Thyroid gland (tissue), 4 donors: ENCODE measurements around the gene IRF2. TPM values are rescaled to one million over a fixed set of nuclear protein-coding genes. Genes with fewer than 3 reads are reported as not detected.
A peak's percentile ranks its signal among the peaks of the same experiment; 100 is the strongest.

Experiments used
- DNase-seq, 2 donors: peaks; one replicate each; pipeline ENCODE4 v3.0.0-alpha.2; 2019
- H3K27ac ChIP-seq, 3 donors: fragments of 200-600 bp; sonication (generic); 1 replicate in 2 of 3; 2 replicates in 1 of 3; pipeline ENCODE4 v1.5.1; 2016 to 2019; ENCODE audit warnings: mild to moderate bottlenecking in 1 of 3, moderate library complexity in 1 of 3
- H3K27me3 ChIP-seq: fragments of 200-600 bp; sonication (generic); one replicate; pipeline ENCODE4 v1.5.1; 2019
- H3K36me3 ChIP-seq, 2 donors: fragments of 200-600 bp; sonication (generic); one replicate each; pipeline ENCODE4 v1.5.1; 2016 to 2019
- H3K4me1 ChIP-seq, 2 donors: fragments of 200-600 bp; sonication (generic); one replicate each; pipeline ENCODE4 v1.5.1; 2017 to 2019
- H3K4me3 ChIP-seq, 3 donors: fragments of 200-600 bp; sonication (generic); replicated peaks in 1 of 3; 1 replicate in 2 of 3; 2 replicates in 1 of 3; pipeline ENCODE4 v1.5.1; 2016; ENCODE audit warnings: mild to moderate bottlenecking in 1 of 3
- H3K9me3 ChIP-seq: fragments of 200-600 bp; sonication (generic); one replicate; pipeline ENCODE4 v1.5.1; 2017
- CTCF ChIP-seq, 6 experiments: fragments of 200-600 bp in 3 of 6; fragments of 450-650 bp in 3 of 6; sonication (generic) in 3 of 6; IDR thresholded peaks; one replicate each; pipeline ENCODE4 v1.5.1; 2016 to 2019; ENCODE audit warnings: antibody characterized with exemption in 6 of 6, mild to moderate bottlenecking in 2 of 6, inconsistent platforms in 1 of 6, moderate library complexity in 1 of 6
- POLR2A ChIP-seq, 2 donors: fragments of 450-650 bp; IDR thresholded peaks; one replicate each; pipeline ENCODE4 v1.6.1; 2017; ENCODE audit warnings: antibody characterized with exemption in 2 of 2, mild to moderate bottlenecking in 2 of 2, moderate library complexity in 1 of 2
- WGBS, 2 donors: methylation state at CpG; one replicate each; pipeline ENCODE4 v1.1.5; 2017; 5-methylcytosine and 5-hydroxymethylcytosine counted together
- intact Hi-C: fragments of 100-400 bp; cut with DNase I; formaldehyde crosslinking; loops from one replicate; pipeline ENCODE4 v1.15.1; 2023
- total RNA-seq, 4 donors: library from RNA; depleted of rRNA; stranded (reverse); fragments of >200 nt; gene quantifications; one replicate each; pipeline ENCODE4 v1.2.3, GENCODE V29; 2016

Gene IRF2
- total RNA-seq, 4 donors from 2014 or later, result 24.7 to 39.8 (median 34.5) TPM

- no peak overlapping the region for H3K4me3 ChIP-seq
- intact Hi-C loops, result loop anchor here (10.0 kb wide), 1 partner anchor 125 kb away; no protein-coding TSS in a partner anchor
- H3K9me3 ChIP-seq, result no peaks in the 10 kb centered on the region
- H3K27me3 ChIP-seq, result no peaks in the 10 kb centered on the region
- DNase-seq, result no peak
- no peak overlapping the region for H3K27ac ChIP-seq
- peaks cover 0 to 5% of the 10 kb centered on the region in 2 donors for H3K36me3 ChIP-seq
- WGBS, 2 donors, result 92 to 93% methylated on average over 12 of the region's 12 CpGs
- TF ChIP-seq POLR2A (IDR thresholded peaks at IDR 0.05) (no peak), CTCF (IDR thresholded peaks at IDR 0.05) (no peak)
- H3K4me1 ChIP-seq, result peaks cover 24 to 29% of the 10 kb centered on the region in 2 donors
Measured at GRCh38 chr4:184409911-184410692, 64.2 kb downstream of the IRF2 start.

GRCh38 chr4:184409502-184409901 lies 64.8 kb downstream of the IRF2 start:
- no peak overlapping the region for H3K4me3 ChIP-seq
- H3K27ac ChIP-seq, result peak overlapping the region in 1 of 3 donors; percentile 22
- H3K9me3 ChIP-seq, result no peaks in the 10 kb centered on the region
- WGBS, 2 donors, result 90 to 93% methylated on average over 9 of the region's 9 CpGs
- intact Hi-C loops, result loop anchor here (10.0 kb wide), 1 partner anchor 125 kb away; no protein-coding TSS in a partner anchor
- peaks cover 24 to 29% of the 10 kb centered on the region in 2 donors for H3K4me1 ChIP-seq
- no peak for DNase-seq
- H3K27me3 ChIP-seq, result no peaks in the 10 kb centered on the region
- TF ChIP-seq POLR2A (IDR thresholded peaks at IDR 0.05) (no peak), CTCF (IDR thresholded peaks at IDR 0.05) (no peak)
- H3K36me3 ChIP-seq, result peaks cover 0 to 5% of the 10 kb centered on the region in 2 donors

GRCh38 chr4:184408684-184409081 lies 65.7 kb downstream of the IRF2 start:
- Histone ChIP-seq H3K27me3 (no peaks in the 10 kb centered on the region), H3K36me3 (peaks cover 0 to 5% of the 10 kb centered on the region in 2 donors), H3K9me3 (no peaks in the 10 kb centered on the region), H3K27ac (peak overlapping the region in 1 of 3 donors; percentile 22), H3K4me3 (no peak overlapping the region), H3K4me1 (peaks cover 24 to 26% of the 10 kb centered on the region in 2 donors)
- DNase-seq, result peak; percentile 59 to 71
- 40 to 41% methylated on average over 3 of the region's 3 CpGs for WGBS, 2 donors
- no peak for TF ChIP-seq CTCF (IDR thresholded peaks at IDR 0.05)
- no peak for TF ChIP-seq POLR2A (IDR thresholded peaks at IDR 0.05)
- intact Hi-C loops, result loop anchor here (10.0 kb wide), 1 partner anchor 124 kb away; no protein-coding TSS in a partner anchor

GRCh38 chr4:184408021-184408683 lies 66.2 kb downstream of the IRF2 start:
- peak overlapping the region in 1 of 3 donors; percentile 12 for H3K27ac ChIP-seq
- WGBS, 2 donors, result 69 to 73% methylated on average over 8 of the region's 8 CpGs
- DNase-seq, result no peak
- peaks cover 23% of the 10 kb centered on the region in 2 donors for H3K4me1 ChIP-seq
- H3K4me3 ChIP-seq, result no peak overlapping the region
- TF ChIP-seq CTCF (IDR thresholded peaks at IDR 0.05) (no peak), POLR2A (IDR thresholded peaks at IDR 0.05) (no peak)
- H3K27me3 ChIP-seq, result no peaks in the 10 kb centered on the region
- no peaks in the 10 kb centered on the region for H3K9me3 ChIP-seq
- H3K36me3 ChIP-seq, result peaks cover 0 to 5% of the 10 kb centered on the region in 2 donors
- intact Hi-C loops, result loop anchor here (10.0 kb wide), 1 partner anchor 123 kb away; no protein-coding TSS in a partner anchor
